Measurements from ENCODE around the gene RNF144A.

RNF144A gene

GRCh38 chr2:7083580-7084509 is 166.6 kb downstream of the RNF144A start:
- peak; percentile 47 for DNase-seq (ENCODE audit: low spot score)

GRCh38 chr2:7084601-7085000 is 167.4 kb downstream of the RNF144A start:
- no peak for DNase-seq (ENCODE audit: low spot score)

- no peak for DNase-seq (ENCODE audit: low spot score)
These were observed 172.1 kb downstream of the RNF144A start for GRCh38 chr2:7089284-7089683.

- DNase-seq (ENCODE audit: low spot score), result no peak
These were observed 172.8 kb downstream of the RNF144A start for GRCh38 chr2:7089898-7090510.

- DNase-seq (ENCODE audit: low spot score), result no peak
These were observed 176.2 kb downstream of the RNF144A start for GRCh38 chr2:7093376-7093775.
